HG03135 (cell line): ENCODE measurements around the gene KRTAP4-1.
"Not testable (repeated sequence)": the region's sequence is repeated elsewhere in the genome, so short reads cannot be mapped to it uniquely, and the experiment has no call there.

Experiments
- ATAC-seq: cut with Tn5 transposase; IDR thresholded peaks from one replicate; pipeline ENCODE4 v1.9.1; 2021; ENCODE audit warnings: mild to moderate bottlenecking, moderate library complexity; ENCODE audit not compliant: unreplicated experiment

Gene KRTAP4-1

DNA sequence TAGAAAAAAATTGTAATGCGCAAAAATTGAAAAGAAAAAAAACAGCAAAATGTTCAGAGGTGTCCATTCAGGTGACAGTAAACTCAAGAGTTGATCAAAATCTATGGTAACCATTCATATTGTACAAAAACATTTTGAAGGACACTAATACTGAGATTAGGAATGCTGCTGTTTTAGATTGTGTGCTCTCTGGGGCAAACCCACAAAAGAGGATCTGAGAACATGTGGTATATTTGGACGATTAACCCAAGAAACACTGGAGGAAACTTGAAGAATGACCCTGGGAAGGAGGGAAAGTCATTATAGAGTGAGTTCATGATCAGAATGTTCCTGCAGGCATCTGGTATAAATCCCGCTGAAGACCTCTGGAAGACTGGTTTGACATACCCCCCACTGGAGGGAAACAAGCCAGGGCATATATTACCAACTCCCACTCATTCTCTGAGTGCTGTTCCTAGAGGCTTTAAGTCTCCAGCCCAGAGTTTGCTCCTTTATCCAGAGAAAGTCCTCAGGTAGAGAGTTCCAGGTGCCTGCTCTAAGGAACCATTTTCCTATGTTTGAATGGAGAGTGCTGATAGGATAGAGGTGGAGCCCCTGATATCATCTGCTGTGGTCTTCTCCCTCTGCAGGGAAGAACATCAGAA is 7.8 kb downstream of the KRTAP4-1 start:
- no peak for ATAC-seq

- no peak for ATAC-seq
These were observed 12.8 kb downstream of the KRTAP4-1 start for GRCh38 chr17:41171886-41172285.

DNA sequence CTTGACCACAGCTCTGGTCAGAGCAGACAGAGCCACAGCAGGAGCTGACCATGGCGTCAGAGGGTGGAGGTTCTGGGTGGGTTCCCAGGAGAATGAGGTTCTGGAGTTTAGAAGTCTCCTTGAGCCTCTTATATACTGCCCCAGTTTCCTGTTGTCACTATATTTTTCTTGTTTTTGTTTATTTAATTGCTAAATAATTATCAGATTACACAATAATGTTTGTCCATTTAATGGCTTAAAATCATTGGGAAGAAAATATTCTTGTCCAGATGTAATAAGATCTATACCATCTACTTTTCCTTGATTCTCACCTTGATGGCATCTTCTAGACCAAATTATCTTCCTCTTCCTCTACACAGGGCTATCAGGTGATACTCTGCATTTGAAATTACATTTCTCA is 16.6 kb downstream of the KRTAP4-1 start, which contains the start of gene KRTAP4-3:
TSS of gene KRTAP4-3 (minus strand) at position 101 of the 400 bp plus-strand sequence. CDS start at position 52, 49 bp downstream.
- ATAC-seq: no peak

DNA sequence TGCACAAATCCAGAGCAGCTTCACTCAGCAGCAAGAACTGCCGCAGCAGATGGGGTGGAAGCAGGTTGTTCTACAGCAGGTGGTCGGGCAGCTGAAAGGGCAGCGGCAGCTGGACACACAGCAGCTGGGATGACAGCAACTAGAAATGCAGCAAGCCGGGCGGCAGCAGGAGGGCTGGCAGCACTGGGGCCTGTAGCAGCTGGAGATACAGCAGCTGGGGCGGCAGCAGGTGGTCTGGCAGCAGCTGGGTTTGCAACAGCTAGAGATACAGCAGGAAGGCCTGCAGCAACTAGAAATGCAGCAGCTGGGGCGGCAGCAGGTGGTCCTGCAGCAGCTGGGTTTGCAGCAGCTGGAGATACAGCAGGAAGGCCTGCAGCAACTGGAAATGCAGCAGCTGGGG is 17.1 kb downstream of the KRTAP4-1 start:
- no peak for ATAC-seq

GRCh38 chr17:41163828-41164227 is 20.9 kb downstream of the KRTAP4-1 start:
- no peak for ATAC-seq

GRCh38 chr17:41160648-41161047 is 24.1 kb downstream of the KRTAP4-1 start, which contains the start of gene KRTAP4-4:
KRTAP4-4 (minus strand) TSS chr17:41160748; CDS start chr17:41160691, 57 bp downstream.
- no peak for ATAC-seq

GRCh38 chr17:41160190-41160589 is 24.5 kb downstream of the KRTAP4-1 start:
- ATAC-seq: not testable (repeated sequence)

GRCh38 chr17:41153856-41154255 is 30.9 kb downstream of the KRTAP4-1 start:
- no peak for ATAC-seq

DNA sequence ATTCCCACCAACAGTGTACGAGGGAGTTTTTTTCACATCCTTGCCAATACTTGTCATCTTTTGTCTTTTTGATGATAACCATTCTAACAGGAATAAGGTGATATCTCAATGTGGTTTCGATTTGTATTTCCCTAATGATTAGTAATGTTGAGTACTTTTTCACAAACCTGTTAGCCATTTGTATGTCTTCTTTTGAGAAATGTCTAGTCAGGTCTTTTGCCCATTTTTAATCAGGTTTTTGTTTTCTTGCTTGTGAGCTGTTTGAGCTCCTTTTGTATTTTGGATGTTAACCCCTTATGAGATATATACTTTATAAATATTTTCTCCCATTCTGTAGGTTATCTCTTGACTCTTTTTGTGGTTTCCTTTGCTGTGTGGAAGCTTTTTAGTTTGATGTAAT is 33.2 kb downstream of the KRTAP4-1 start:
- ATAC-seq: no peak

DNA sequence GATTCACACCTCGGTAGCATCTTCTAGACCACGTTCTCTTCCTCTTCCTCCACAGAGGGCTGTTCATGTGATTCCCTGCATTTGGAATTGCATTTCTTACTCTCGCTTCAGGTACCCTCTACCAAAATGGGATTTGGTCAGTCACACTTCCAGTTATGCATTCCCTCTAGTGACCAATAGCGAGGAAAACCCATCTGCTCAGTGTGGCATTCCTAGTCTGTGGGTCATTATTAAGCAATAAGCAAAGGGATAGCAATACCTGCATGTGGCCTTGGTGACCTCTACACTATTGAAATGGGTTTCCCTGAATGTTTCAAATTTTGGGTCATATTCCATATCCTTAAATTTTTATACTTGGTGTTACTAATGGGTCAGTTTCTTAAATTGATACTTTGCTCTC is 34.7 kb downstream of the KRTAP4-1 start:
- no peak for ATAC-seq

- no peak for ATAC-seq
These were observed 35.1 kb downstream of the KRTAP4-1 start, which contains the start of gene KRTAP4-5 for GRCh38 chr17:41149652-41149985. KRTAP4-5 (minus strand) TSS chr17:41149825; CDS start chr17:41149767, 58 bp downstream.

DNA sequence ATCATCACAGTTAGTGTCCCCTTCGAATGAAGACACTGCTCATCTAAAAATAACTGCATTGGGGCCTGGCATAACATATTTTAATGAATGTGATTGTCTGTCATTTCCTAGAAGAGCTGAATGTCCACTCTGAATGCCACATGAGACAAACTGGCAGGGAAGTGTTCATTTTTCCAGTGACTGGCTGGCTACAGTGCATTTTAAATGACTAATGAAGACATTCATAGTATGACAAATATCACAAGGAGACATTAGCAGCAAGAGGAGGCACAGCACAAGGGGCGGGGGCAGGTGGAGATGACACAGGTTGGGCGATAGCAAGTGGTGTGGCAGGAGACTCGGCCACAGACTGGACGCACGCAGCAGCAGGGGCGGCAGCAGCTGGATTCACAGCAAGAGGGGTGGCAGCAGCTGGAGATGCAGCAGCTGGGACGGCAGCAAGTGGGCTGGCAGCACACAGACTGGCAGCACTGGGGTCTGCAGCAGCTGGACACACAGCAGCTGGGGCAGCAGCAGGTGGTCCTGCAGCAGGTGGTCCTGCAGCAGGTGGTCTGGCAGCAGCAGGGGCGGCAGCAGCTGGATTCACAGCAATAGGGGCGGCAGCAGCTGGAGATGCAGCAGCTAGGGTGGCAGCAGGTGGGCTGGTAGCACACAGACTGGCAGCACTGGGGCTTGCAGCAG is 35.6 kb downstream of the KRTAP4-1 start:
- not testable (repeated sequence) for ATAC-seq

DNA sequence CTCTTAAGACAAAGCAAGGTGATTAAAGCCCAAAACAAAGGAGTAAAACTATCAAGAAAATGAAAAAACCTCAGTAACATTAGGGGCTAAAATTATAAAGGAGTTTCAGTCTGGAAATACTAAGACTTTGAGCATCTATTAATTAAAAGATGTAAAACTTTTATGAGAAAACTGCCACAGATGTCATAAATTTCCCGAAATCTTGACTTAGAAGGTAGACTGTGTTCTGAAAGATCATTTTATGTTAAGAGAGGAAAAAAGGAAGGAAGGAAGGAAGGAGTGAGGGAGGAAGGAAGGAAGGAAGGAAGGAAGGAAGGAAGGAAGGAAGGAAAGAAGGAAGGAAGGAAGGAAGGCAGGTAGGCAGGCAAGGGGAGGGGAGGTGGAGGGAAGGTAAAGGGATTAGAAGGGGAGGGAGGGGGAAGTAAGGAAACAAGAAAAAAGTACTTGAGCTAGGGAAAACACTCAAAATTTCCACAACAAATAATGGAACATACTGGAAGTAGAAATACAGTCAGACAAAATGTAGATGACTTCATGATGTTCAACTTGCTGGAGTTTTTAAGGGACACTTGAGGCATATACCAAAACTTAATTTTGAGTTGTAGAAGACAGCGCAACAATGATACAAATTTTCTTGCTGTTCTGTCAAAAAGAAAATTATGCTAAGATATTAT is 37.0 kb downstream of the KRTAP4-1 start:
- ATAC-seq: no peak

DNA sequence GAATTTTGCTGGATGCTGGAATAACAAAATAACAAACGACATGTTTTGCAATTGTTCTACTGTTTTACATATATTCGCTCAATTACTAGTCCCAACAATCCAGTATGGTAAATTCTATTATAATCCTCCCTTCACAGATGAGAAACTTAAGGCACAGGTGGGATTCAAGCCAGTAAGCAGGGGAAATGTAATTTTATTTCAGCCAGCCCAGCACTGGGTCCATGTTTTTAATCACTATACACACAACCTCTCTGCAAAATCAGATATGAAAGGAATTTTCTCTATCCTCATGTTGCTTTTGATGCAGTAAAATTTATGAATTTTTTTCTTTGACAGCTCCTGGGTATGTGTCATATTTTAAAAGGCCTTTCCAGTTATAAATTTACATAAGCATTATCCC is 39.5 kb downstream of the KRTAP4-1 start:
- ATAC-seq: no peak

GRCh38 chr17:41144846-41145245 is 39.9 kb downstream of the KRTAP4-1 start:
- ATAC-seq: no peak

GRCh38 chr17:41141361-41141760 is 43.4 kb downstream of the KRTAP4-1 start:
- ATAC-seq: no peak

- ATAC-seq: no peak
These were observed 44.2 kb downstream of the KRTAP4-1 start, which contains the start of gene KRTAP4-6 for GRCh38 chr17:41140360-41141131. KRTAP4-6 (minus strand) TSS chr17:41140544; CDS start chr17:41140487, 57 bp downstream.

DNA sequence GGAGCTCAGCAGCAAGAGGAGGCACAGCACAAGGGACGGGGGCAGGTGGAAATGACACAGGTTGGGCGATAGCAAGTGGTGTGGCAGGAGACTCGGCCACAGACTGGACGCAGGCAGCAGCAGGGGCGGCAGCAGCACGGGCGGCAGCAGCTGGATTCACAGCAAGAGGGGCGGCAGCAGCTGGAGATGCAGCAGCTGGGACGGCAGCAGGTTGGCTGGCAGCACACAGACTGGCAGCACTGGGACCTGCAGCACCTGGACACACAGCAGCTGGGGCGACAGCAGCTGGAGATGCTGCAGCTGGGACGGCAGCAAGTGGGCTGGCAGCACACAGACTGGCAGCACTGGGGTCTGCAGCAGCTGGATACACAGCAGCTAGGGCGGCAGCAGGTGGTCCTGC is 44.8 kb downstream of the KRTAP4-1 start:
- ATAC-seq: not testable (repeated sequence)
